Body of pancreas (tissue), 4 donors: Measurements from ENCODE around the gene SPTBN1. TPM values are rescaled to one million over a fixed set of nuclear protein-coding genes. Genes with fewer than 3 reads are reported as not detected.
A peak's percentile ranks its signal among the peaks of the same experiment; 100 is the strongest.

Experiments
- ATAC-seq: fragments of 150-250 bp; one replicate; pipeline ENCODE4 v1.9.1; 2016
- DNase-seq, 4 donors: peaks; one replicate each; pipeline ENCODE4 v3.0.0-alpha.2; 2019
- H3K27ac ChIP-seq, 4 donors: fragments of 200-600 bp; sonication (generic); 1 replicate in 3 of 4; 2 replicates in 1 of 4; pipeline versions ENCODE4 v1.5.1 to v1.6.1; 2016 to 2019; ENCODE audit warnings: mild to moderate bottlenecking in 1 of 4, mixed read lengths in 1 of 4, moderate library complexity in 1 of 4
- H3K27me3 ChIP-seq, 2 donors: fragments of 200-600 bp; sonication (generic); one replicate each; pipeline ENCODE4 v1.6.0; 2016; ENCODE audit warnings: mild to moderate bottlenecking in 1 of 2
- H3K36me3 ChIP-seq, 2 donors: fragments of 200-600 bp; sonication (generic); replicated peaks in 1 of 2; 2 replicates each; pipeline ENCODE4 v1.5.1; 2016; ENCODE audit warnings: low read depth in 2 of 2; ENCODE audit not compliant: insufficient read depth in 1 of 2
- H3K4me1 ChIP-seq: fragments of 200-600 bp; sonication (generic); one replicate; pipeline ENCODE4 v1.6.0; 2016
- H3K4me3 ChIP-seq, 2 donors: fragments of 200-600 bp; sonication (generic); 1 replicate in 1 of 2; 2 replicates in 1 of 2; pipeline ENCODE4 v1.5.1; 2016 to 2019
- H3K9me3 ChIP-seq, 3 donors: fragments of 200-600 bp; sonication (generic); 1 replicate in 2 of 3; 2 replicates in 1 of 3; pipeline ENCODE4 v1.5.1; 2016
- POLR2A ChIP-seq, 3 donors: fragments of 450-650 bp; IDR thresholded peaks; one replicate each; pipeline ENCODE4 v1.6.1; 2016; ENCODE audit warnings: antibody characterized with exemption in 3 of 3, mild to moderate bottlenecking in 2 of 3
- WGBS, 2 donors: methylation state at CpG; one replicate each; pipeline ENCODE4 v1.1.5; 2017; 5-methylcytosine and 5-hydroxymethylcytosine counted together
- intact Hi-C: fragments of 100-400 bp; cut with DNase I; formaldehyde crosslinking; loops from one replicate; pipeline ENCODE4 v1.15.1; 2023
- total RNA-seq, 2 donors: library from RNA; depleted of rRNA; stranded (reverse); fragments of >200 nt; gene quantifications; one replicate each; pipeline ENCODE4 v1.1.0, GENCODE V29; 2016
- TF ChIP-seq, protein P1 (sequence below), 7 experiments: fragments of 450-650 bp in 4 of 7; fragments of 200-600 bp in 3 of 7; sonication (generic) in 3 of 7; IDR thresholded peaks; one replicate each; pipeline ENCODE4 v1.5.1; 2016 to 2019; ENCODE audit warnings: antibody characterized with exemption in 7 of 7

The SPTBN1 gene
- total RNA-seq, 2 donors from 2014 or later = 186 to 195 TPM

DNA sequence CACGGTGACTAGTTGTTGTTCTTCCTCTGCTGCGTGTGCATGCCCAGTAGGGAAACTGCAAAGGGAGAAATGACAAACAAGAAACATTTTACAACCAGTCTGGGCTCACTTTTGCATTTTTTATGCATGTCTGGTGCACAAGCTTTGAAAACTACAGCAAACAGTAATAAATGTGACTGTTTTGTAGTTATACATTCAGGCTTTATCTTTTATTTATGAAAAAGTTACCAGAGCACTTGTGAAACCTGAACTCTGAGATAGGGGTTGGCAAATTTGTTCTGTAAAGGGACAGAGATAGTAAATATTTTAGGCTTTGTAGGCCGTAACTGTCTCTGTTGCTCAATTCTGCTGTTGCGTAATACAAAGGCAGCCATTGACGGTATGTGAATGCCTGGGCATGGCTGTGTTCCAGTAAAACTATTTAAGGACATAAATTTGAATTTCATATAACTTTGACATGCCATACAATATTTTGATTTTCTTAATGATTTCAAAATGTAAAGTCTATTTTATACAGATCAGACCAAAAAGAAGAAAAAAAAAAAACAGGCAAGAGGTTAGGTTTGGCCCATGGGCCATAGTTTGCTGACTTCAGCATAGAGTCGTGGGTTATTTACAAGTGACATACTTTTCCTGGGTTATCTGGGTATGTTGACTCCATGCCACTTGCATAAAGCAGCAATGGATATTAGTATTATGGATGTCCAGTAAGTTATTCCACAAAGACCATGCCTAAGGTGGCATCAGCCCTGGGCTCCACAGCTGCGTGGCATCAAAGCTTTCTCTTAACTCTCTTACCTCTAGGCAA, 213.8 kb downstream of the SPTBN1 start:
- intact Hi-C loops = no loop called here
- WGBS, 2 donors = 29 to 40% methylated on average over 7 of the region's 7 CpGs
- Histone ChIP-seq H3K36me3 (peaks cover 0 to 8% of the 10 kb centered on the region in 2 donors), H3K4me3 (no peak overlapping the region), H3K27me3 (no peaks in the 10 kb centered on the region), H3K4me1 (peaks cover 73% of the 10 kb centered on the region), H3K27ac (peak overlapping the region; percentile 24 to 66 (median 53)), H3K9me3 (no peaks in the 10 kb centered on the region)
- DNase-seq (peak in 3 of 4 donors; percentile 36 to 69 (median 49)), ATAC-seq (no peak)
- TF ChIP-seq, protein P1, sequence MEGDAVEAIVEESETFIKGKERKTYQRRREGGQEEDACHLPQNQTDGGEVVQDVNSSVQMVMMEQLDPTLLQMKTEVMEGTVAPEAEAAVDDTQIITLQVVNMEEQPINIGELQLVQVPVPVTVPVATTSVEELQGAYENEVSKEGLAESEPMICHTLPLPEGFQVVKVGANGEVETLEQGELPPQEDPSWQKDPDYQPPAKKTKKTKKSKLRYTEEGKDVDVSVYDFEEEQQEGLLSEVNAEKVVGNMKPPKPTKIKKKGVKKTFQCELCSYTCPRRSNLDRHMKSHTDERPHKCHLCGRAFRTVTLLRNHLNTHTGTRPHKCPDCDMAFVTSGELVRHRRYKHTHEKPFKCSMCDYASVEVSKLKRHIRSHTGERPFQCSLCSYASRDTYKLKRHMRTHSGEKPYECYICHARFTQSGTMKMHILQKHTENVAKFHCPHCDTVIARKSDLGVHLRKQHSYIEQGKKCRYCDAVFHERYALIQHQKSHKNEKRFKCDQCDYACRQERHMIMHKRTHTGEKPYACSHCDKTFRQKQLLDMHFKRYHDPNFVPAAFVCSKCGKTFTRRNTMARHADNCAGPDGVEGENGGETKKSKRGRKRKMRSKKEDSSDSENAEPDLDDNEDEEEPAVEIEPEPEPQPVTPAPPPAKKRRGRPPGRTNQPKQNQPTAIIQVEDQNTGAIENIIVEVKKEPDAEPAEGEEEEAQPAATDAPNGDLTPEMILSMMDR (IDR thresholded peaks at IDR 0.05) = no peak
- no peak for TF ChIP-seq POLR2A (IDR thresholded peaks at IDR 0.05)

DNA sequence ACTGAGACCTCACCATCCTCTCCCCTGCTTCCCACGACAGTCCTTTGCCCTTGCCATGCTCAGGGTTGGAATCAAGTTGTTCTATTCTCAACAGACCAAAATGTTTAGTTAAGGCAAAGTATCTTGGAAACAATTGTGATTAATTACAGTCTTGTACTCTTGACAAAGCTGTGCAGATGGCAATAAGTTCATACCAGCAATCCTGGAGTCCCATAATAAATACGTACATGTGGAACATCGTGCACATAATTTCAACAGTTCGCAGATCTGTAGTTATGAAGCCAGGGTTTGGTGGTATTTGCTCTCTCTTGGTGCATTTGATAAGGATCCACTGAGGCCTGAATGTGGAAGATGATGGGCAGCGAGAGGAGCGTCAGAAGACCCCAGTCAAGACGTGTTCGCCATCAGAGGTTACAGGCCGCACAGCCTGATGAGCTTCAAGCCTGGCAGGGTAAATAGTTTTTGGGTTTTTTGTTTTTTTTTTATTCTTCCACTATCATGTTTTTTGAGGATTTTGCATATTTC, 214.4 kb downstream of the SPTBN1 start:
- Histone ChIP-seq H3K36me3 (peaks cover 0 to 8% of the 10 kb centered on the region in 2 donors), H3K9me3 (no peaks in the 10 kb centered on the region), H3K4me3 (no peak overlapping the region), H3K4me1 (peaks cover 73% of the 10 kb centered on the region), H3K27me3 (no peaks in the 10 kb centered on the region), H3K27ac (peak overlapping the region in 2 of 4 donors; percentile 57 to 66)
- ATAC-seq (no peak), DNase-seq (no peak)
- intact Hi-C loops = no loop called here
- 91 to 92% methylated on average over 9 of the region's 9 CpGs for WGBS, 2 donors
- TF ChIP-seq POLR2A (IDR thresholded peaks at IDR 0.05) = no peak
- TF ChIP-seq, protein P1 (IDR thresholded peaks at IDR 0.05) = no peak

DNA sequence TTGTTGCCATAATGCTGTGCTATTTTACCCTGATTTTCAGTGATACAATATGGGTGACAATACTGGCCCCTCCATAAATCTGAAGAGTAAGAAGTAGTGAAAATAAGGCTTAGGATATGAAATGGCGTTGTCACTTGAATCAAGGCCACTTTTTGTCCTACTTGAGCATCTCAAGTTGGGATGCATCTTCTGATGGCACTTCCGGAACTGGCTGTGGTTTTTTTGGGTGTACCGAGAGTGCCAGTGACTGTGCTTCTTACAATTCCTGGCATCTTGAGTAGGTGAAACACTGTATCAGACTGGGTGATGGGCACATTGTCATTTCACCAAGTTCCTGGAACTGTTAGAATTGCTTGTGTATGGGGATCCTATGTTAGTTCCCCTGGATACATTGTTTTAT, 214.9 kb downstream of the SPTBN1 start:
- H3K36me3 ChIP-seq = peaks cover 0 to 8% of the 10 kb centered on the region in 2 donors
- 98% methylated on average over 3 of the region's 3 CpGs for WGBS, 2 donors
- TF ChIP-seq, protein P1 (IDR thresholded peaks at IDR 0.05) = no peak
- TF ChIP-seq POLR2A (IDR thresholded peaks at IDR 0.05) = no peak
- peaks cover 74% of the 10 kb centered on the region for H3K4me1 ChIP-seq
- ATAC-seq (no peak), DNase-seq (no peak)
- H3K9me3 ChIP-seq = no peaks in the 10 kb centered on the region
- no peaks in the 10 kb centered on the region for H3K27me3 ChIP-seq
- no peak overlapping the region for H3K4me3 ChIP-seq
- no peak overlapping the region for H3K27ac ChIP-seq
- intact Hi-C loops = no loop called here

- TF ChIP-seq POLR2A (IDR thresholded peaks at IDR 0.05) = no peak
- TF ChIP-seq, protein P1 (IDR thresholded peaks at IDR 0.05) = no peak
- intact Hi-C loops = no loop called here
- H3K9me3 ChIP-seq = no peaks in the 10 kb centered on the region
- DNase-seq (no peak), ATAC-seq (no peak)
- H3K4me3 ChIP-seq = no peak overlapping the region
- peaks cover 65% of the 10 kb centered on the region for H3K4me1 ChIP-seq
- peaks cover 0 to 8% of the 10 kb centered on the region in 2 donors for H3K36me3 ChIP-seq
- H3K27me3 ChIP-seq = no peaks in the 10 kb centered on the region
- H3K27ac ChIP-seq = peak overlapping the region; percentile 70 to 92 (median 85)
- 79 to 86% methylated on average over 4 of the region's 4 CpGs for WGBS, 2 donors
These were observed 215.9 kb downstream of the SPTBN1 start for GRCh38 chr2:54671875-54672589.
